Heart right ventricle (tissue), 16 donors: ENCODE measurements around the gene BDH1. TPM values are rescaled to one million over a fixed set of nuclear protein-coding genes. Genes with fewer than 3 reads are reported as not detected.

Experiments
- ATAC-seq, 8 donors: fragments of 200-7000 bp; cut with Tn5 transposase; one replicate each; pipeline ENCODE4 v1.9.1; 2020; ENCODE audit warnings: mild to moderate bottlenecking in 8 of 8, moderate library complexity in 8 of 8, moderate number of reproducible peaks in 1 of 8
- DNase-seq, 2 donors: peaks; one replicate each; pipeline ENCODE4 v3.0.0-alpha.2; 2020
- H3K27ac ChIP-seq, 10 donors: fragments of 200-600 bp; sonication (generic) in 2 of 10; one replicate each; pipeline versions ENCODE4 v1.5.0 to v1.8.0; 2020 to 2022; ENCODE audit warnings: mild to moderate bottlenecking in 3 of 10
- H3K27me3 ChIP-seq, 7 donors: fragments of 200-600 bp; one replicate each; pipeline ENCODE4 v1.8.0; 2021 to 2022; ENCODE audit warnings: mild to moderate bottlenecking in 2 of 7
- H3K36me3 ChIP-seq, 9 donors: fragments of 200-600 bp; sonication (generic) in 1 of 9; one replicate each; pipeline versions ENCODE4 v1.5.0 to v1.8.0; 2020 to 2022; ENCODE audit warnings: mild to moderate bottlenecking in 2 of 9
- H3K4me1 ChIP-seq, 9 donors: fragments of 200-600 bp; sonication (generic) in 1 of 9; one replicate each; pipeline versions ENCODE4 v1.5.0 to v1.8.0; 2020 to 2022; ENCODE audit warnings: mild to moderate bottlenecking in 4 of 9
- H3K4me3 ChIP-seq, 10 donors: fragments of 200-600 bp; sonication (generic) in 2 of 10; one replicate each; pipeline versions ENCODE4 v1.5.0 to v1.8.0; 2020 to 2022; ENCODE audit warnings: mild to moderate bottlenecking in 7 of 10, moderate library complexity in 2 of 10
- H3K9me3 ChIP-seq, 11 donors: fragments of 200-600 bp in 10 of 11; sonication (generic) in 2 of 11; one replicate each; pipeline versions ENCODE4 v1.5.0 to v1.8.0; 2013 to 2022; ENCODE audit warnings: mild to moderate bottlenecking in 2 of 11, control low read depth in 1 of 11, moderate library complexity in 1 of 11
- CTCF ChIP-seq, 9 donors: fragments of 200-600 bp; sonication (generic) in 2 of 9; IDR thresholded peaks; one replicate each; pipeline versions ENCODE4 v1.5.0 to v1.8.0; 2021 to 2022; ENCODE audit warnings: antibody characterized with exemption in 9 of 9, mild to moderate bottlenecking in 5 of 9, moderate library complexity in 1 of 9
- WGBS, 2 donors: extraction: QIAGEN DNeasy Blood & Tissue Kit; methylation state at CpG; one replicate each; pipeline ENCODE4 v1.1.7; 2013; ENCODE audit warnings: inconsistent platforms in 1 of 2; 5-methylcytosine and 5-hydroxymethylcytosine counted together
- intact Hi-C, 10 donors: fragments of 100-400 bp; cut with DNase I; formaldehyde crosslinking; loops; one replicate each; pipeline versions ENCODE4 v1.11.1 to v1.14.2; 2022
- polyA plus RNA-seq, 2 donors: library from polyadenylated mRNA; stranded (reverse); fragments of 200-250 nt; gene quantifications; one replicate each; pipeline ENCODE4 v1.2.3, GENCODE V29; 2013
- total RNA-seq, 10 donors: library from RNA; stranded (reverse); fragmentation: NEBNext Ultra II Directional in 3 of 10; extraction: Animal tissue kit (Norgen Biotek cat#: 25700) in 3 of 10; gene quantifications; one replicate each; pipeline versions ENCODE4 v1.2.1 to v1.2.4, GENCODE V29; 2021 to 2023
- donor health status: Arrhythmogenic right ventricular cardiomyopathy.
- donor health status: ischemic (EF 13 %, LVEDD 7.1; RV severe dilation, severe dysfunction).
- donor health status: healthy with polysubstance abuse.
- donor health status: DM: no; HTN: yes; CAD: no.
- donor health status: DM: no; HTN: no; CAD: no.
- donor health status: ischemic (EF 25% LVEDD 6.9; RV normal size, moderate dysfunction).
- donor health status: ischemic (EF 25% LVEDD 5.7; RV mildly dilated, moderate dysfunction).
- donor health status: healthy.
- donor health status: DM: yes; HTN: yes; CAD: no.
- donor health status: Ischemic cardiomyopathy.
- donor health status: ischemic (EF 35%, LVEDD 5.7; RV mildly dilated, moderate dysfunction).
- donor health status: nonischemic (EF 11% LVEDD 7.7; RV severe dilation, severe dysfunction).
- donor health status: DM: yes; HTN: yes; CAD: no.
- donor health status: PGD.
- donor health status: ischemic (EF 29% LVEDD 5.4; RV normal size, mild dysfunction).
- donor health status: nonischemic (EF 23%, LVEDD 6.1; RV moderate dilation, normal function).

The BDH1 gene
- total and polyA plus RNA-seq, 12 donors = 9.6 to 144 (median 78.0) TPM

- no peak for DNase-seq
- peaks cover 0 to 16% (median 0%) of the 10 kb centered on the region in 7 donors for H3K27me3 ChIP-seq
- no peak for ATAC-seq
- H3K4me1 ChIP-seq = peaks cover 0 to 21% (median 0%) of the 10 kb centered on the region in 9 donors
- intact Hi-C loops = no loop called here
- H3K36me3 ChIP-seq = no peaks in the 10 kb centered on the region
- WGBS, 2 donors = 64 to 73% methylated on average over 13 of the region's 13 CpGs
- H3K9me3 ChIP-seq = no peaks in the 10 kb centered on the region
- H3K4me3 ChIP-seq = no peak overlapping the region
- no peak for TF ChIP-seq CTCF (IDR thresholded peaks at IDR 0.05)
- no peak overlapping the region for H3K27ac ChIP-seq
These were observed 90.4 kb downstream of the BDH1 start for GRCh38 chr3:197465197-197465995.

DNA sequence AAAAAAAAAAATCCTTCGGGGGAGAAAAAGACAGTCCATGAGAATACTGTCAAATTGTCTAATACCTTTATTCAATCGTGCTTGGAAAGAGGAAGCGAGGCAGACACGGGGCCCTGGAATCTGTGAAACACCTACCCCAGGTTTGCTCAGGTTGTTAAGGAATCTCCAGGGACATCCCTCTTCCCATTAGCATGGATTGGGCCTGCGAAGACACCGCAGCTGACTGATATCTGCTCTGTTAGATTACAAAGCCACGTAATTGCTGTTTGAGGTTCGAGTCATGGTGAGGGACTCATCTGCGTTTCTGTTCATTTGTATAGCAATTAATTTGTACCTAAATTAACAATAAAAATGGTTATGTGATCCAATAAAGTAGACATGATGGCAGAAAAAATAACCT, 91.0 kb downstream of the BDH1 start:
- no peaks in the 10 kb centered on the region for H3K36me3 ChIP-seq
- no peak for TF ChIP-seq CTCF (IDR thresholded peaks at IDR 0.05)
- no peak for ATAC-seq
- H3K27ac ChIP-seq = no peak overlapping the region
- peaks cover 0 to 21% (median 0%) of the 10 kb centered on the region in 9 donors for H3K4me1 ChIP-seq
- no peaks in the 10 kb centered on the region for H3K9me3 ChIP-seq
- peaks cover 0 to 16% (median 0%) of the 10 kb centered on the region in 7 donors for H3K27me3 ChIP-seq
- intact Hi-C loops = no loop called here
- DNase-seq = no peak
- no peak overlapping the region for H3K4me3 ChIP-seq
- WGBS, 2 donors = 87 to 90% methylated on average over 9 of the region's 9 CpGs

DNA sequence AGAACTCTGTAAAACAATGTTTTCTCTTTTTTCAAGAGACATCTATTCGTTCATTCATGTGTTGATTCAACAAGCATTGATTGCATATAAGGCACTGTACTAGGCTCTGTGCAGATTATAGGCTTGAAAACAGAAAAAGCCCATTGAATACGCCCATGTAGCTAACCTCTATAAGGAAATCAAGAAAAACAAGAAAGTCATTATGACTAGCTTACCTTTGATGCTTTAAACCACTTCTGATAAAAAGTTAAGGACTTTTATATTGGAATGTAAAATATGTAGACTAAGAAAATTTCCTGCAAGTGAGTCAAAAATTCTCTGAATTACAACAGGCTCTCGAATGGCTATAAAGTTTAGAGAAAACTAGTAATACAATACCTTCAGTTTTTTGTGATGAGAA, 92.5 kb downstream of the BDH1 start:
- TF ChIP-seq CTCF (IDR thresholded peaks at IDR 0.05) = no peak
- 80 to 81% methylated on average over 3 of the region's 3 CpGs for WGBS, 2 donors
- intact Hi-C loops = no loop called here
- DNase-seq (no peak), ATAC-seq (no peak)
- no peaks in the 10 kb centered on the region for H3K9me3 ChIP-seq
- H3K4me1 ChIP-seq = peaks cover 0 to 19% (median 0%) of the 10 kb centered on the region in 9 donors
- H3K36me3 ChIP-seq = no peaks in the 10 kb centered on the region
- H3K4me3 ChIP-seq = no peak overlapping the region
- no peak overlapping the region for H3K27ac ChIP-seq
- peaks cover 0 to 6% (median 0%) of the 10 kb centered on the region in 7 donors for H3K27me3 ChIP-seq

- ATAC-seq = no peak
- no peak overlapping the region for H3K4me3 ChIP-seq
- no peak for TF ChIP-seq CTCF (IDR thresholded peaks at IDR 0.05)
- 85% methylated on average over 7 of the region's 7 CpGs for WGBS, 2 donors
- H3K27me3 ChIP-seq = peaks cover 0 to 2% (median 0%) of the 10 kb centered on the region in 7 donors
- peaks cover 0 to 16% (median 0%) of the 10 kb centered on the region in 9 donors for H3K4me1 ChIP-seq
- intact Hi-C loops = no loop called here
- no peak for DNase-seq
- no peak overlapping the region for H3K27ac ChIP-seq
- H3K36me3 ChIP-seq = no peaks in the 10 kb centered on the region
- H3K9me3 ChIP-seq = no peaks in the 10 kb centered on the region
These were observed 93.0 kb downstream of the BDH1 start for GRCh38 chr3:197462808-197463207.
